ENCODE results near the gene AKT1S1. TPM values are rescaled to one million over a fixed set of nuclear protein-coding genes. Genes with fewer than 3 reads are reported as not detected.

Gene AKT1S1
- total RNA-seq, 2 experiments from 2014 or later, result 17.5 to 18.9 TPM

GRCh38 chr19:49887037-49887664 lies 10.0 kb upstream of the AKT1S1 start:
- ChIA-PET CTCF (no interaction called here), POLR2A (no interaction called here)
- no peak for DNase-seq
- no peak overlapping the region for H3K27ac Mint-ChIP-seq
- H3K4me3 Mint-ChIP-seq, result no peak overlapping the region
- H3K4me1 Mint-ChIP-seq, result peaks cover 15% of the 10 kb centered on the region
- peaks cover 25% of the 10 kb centered on the region for H3K36me3 Mint-ChIP-seq (ENCODE audit: low read depth)
- H3K27me3 Mint-ChIP-seq, result no peaks in the 10 kb centered on the region
- no peaks in the 10 kb centered on the region for H3K9me3 Mint-ChIP-seq

GRCh38 chr19:49884760-49885159 lies 7.6 kb upstream of the AKT1S1 start:
- Mint-ChIP-seq H3K36me3 (ENCODE audit: low read depth) (peaks cover 35% of the 10 kb centered on the region), H3K27me3 (no peaks in the 10 kb centered on the region), H3K9me3 (no peaks in the 10 kb centered on the region), H3K27ac (no peak overlapping the region), H3K4me3 (no peak overlapping the region), H3K4me1 (peaks cover 4% of the 10 kb centered on the region)
- ChIA-PET CTCF (no interaction called here), POLR2A (no interaction called here)
- no peak for DNase-seq

- ChIA-PET POLR2A (no interaction called here), CTCF (no interaction called here)
- Mint-ChIP-seq H3K4me1 (peaks cover 8% of the 10 kb centered on the region), H3K27ac (no peak overlapping the region), H3K4me3 (no peak overlapping the region), H3K36me3 (ENCODE audit: low read depth) (peaks cover 39% of the 10 kb centered on the region), H3K9me3 (no peaks in the 10 kb centered on the region), H3K27me3 (no peaks in the 10 kb centered on the region)
- DNase-seq, result no peak
Observed at GRCh38 chr19:49884109-49884508, 7.0 kb upstream of the AKT1S1 start.

- DNase-seq, result no peak
- no peaks in the 10 kb centered on the region for H3K9me3 Mint-ChIP-seq
- no peak overlapping the region for H3K4me3 Mint-ChIP-seq
- no peak overlapping the region for H3K27ac Mint-ChIP-seq
- H3K4me1 Mint-ChIP-seq, result peaks cover 15% of the 10 kb centered on the region
- peaks cover 42% of the 10 kb centered on the region for H3K36me3 Mint-ChIP-seq (ENCODE audit: low read depth)
- no peaks in the 10 kb centered on the region for H3K27me3 Mint-ChIP-seq
- ChIA-PET POLR2A (no interaction called here), CTCF (interaction anchor here (1.0 to 1.2 kb wide), 2 partner anchors 12 to 22 kb away, joined by 3 to 6 read pairs; no protein-coding TSS in a partner anchor)
Observed at GRCh38 chr19:49883094-49883493, 5.9 kb upstream of the AKT1S1 start.

GRCh38 chr19:49882643-49883042 lies 5.5 kb upstream of the AKT1S1 start:
- peaks cover 19% of the 10 kb centered on the region for H3K4me1 Mint-ChIP-seq
- ChIA-PET CTCF (interaction anchor here (1.0 to 1.2 kb wide), 2 partner anchors 12 to 23 kb away, joined by 3 to 6 read pairs; no protein-coding TSS in a partner anchor), POLR2A (no interaction called here)
- H3K9me3 Mint-ChIP-seq, result no peaks in the 10 kb centered on the region
- H3K27me3 Mint-ChIP-seq, result no peaks in the 10 kb centered on the region
- no peak overlapping the region for H3K27ac Mint-ChIP-seq
- no peak for DNase-seq
- peaks cover 42% of the 10 kb centered on the region for H3K36me3 Mint-ChIP-seq (ENCODE audit: low read depth)
- H3K4me3 Mint-ChIP-seq, result no peak overlapping the region

GRCh38 chr19:49881672-49882394 lies 4.7 kb upstream of the AKT1S1 start:
- CTCF ChIA-PET, result interaction anchor here (0.6 to 1.4 kb wide), 4 partner anchors 13 to 700 kb away, joined by 3 to 6 read pairs (median 4); no protein-coding TSS in a partner anchor
- H3K4me3 Mint-ChIP-seq, result no peak overlapping the region
- H3K36me3 Mint-ChIP-seq (ENCODE audit: low read depth), result peaks cover 42% of the 10 kb centered on the region
- POLR2A ChIA-PET, result no interaction called here
- peaks cover 19% of the 10 kb centered on the region for H3K4me1 Mint-ChIP-seq
- no peak overlapping the region for H3K27ac Mint-ChIP-seq
- H3K27me3 Mint-ChIP-seq, result no peaks in the 10 kb centered on the region
- no peaks in the 10 kb centered on the region for H3K9me3 Mint-ChIP-seq
- DNase-seq, result no peak

- no peaks in the 10 kb centered on the region for H3K27me3 Mint-ChIP-seq
- ChIA-PET POLR2A (no interaction called here), CTCF (interaction anchor here (1.4 kb wide), 1 partner anchor 13 kb away, joined by 4 read pairs; no protein-coding TSS in a partner anchor)
- H3K4me1 Mint-ChIP-seq, result peaks cover 19% of the 10 kb centered on the region
- peaks cover 42% of the 10 kb centered on the region for H3K36me3 Mint-ChIP-seq (ENCODE audit: low read depth)
- no peak overlapping the region for H3K4me3 Mint-ChIP-seq
- peak overlapping the region; percentile 13 for H3K27ac Mint-ChIP-seq
- no peaks in the 10 kb centered on the region for H3K9me3 Mint-ChIP-seq
- no peak for DNase-seq
Observed at GRCh38 chr19:49881186-49881585, 4.0 kb upstream of the AKT1S1 start.

GRCh38 chr19:49880162-49880869 lies 3.2 kb upstream of the AKT1S1 start:
- POLR2A ChIA-PET, result no interaction called here
- CTCF ChIA-PET, result interaction anchor here (1.4 kb wide), 1 partner anchor 14 kb away, joined by 4 read pairs; no protein-coding TSS in a partner anchor
- DNase-seq, result no peak
- H3K36me3 Mint-ChIP-seq (ENCODE audit: low read depth), result peaks cover 40% of the 10 kb centered on the region
- peaks cover 23% of the 10 kb centered on the region for H3K4me1 Mint-ChIP-seq
- H3K27ac Mint-ChIP-seq, result peak overlapping the region; percentile 41
- no peaks in the 10 kb centered on the region for H3K27me3 Mint-ChIP-seq
- H3K4me3 Mint-ChIP-seq, result no peak overlapping the region
- no peaks in the 10 kb centered on the region for H3K9me3 Mint-ChIP-seq

- ChIA-PET POLR2A (no interaction called here), CTCF (interaction anchor here (0.6 to 0.7 kb wide), 3 partner anchors 14 to 965 kb away, joined by 3 to 4 read pairs (median 4); no protein-coding TSS in a partner anchor)
- Mint-ChIP-seq H3K36me3 (ENCODE audit: low read depth) (peaks cover 34% of the 10 kb centered on the region), H3K4me1 (peaks cover 32% of the 10 kb centered on the region), H3K9me3 (no peaks in the 10 kb centered on the region), H3K27ac (peak overlapping the region; percentile 41), H3K27me3 (no peaks in the 10 kb centered on the region), H3K4me3 (no peak overlapping the region)
- peak; percentile 29 for DNase-seq
Observed at GRCh38 chr19:49879243-49879963, 2.2 kb upstream of the AKT1S1 start.

GRCh38 chr19:49878744-49879070 lies 1.6 kb upstream of the AKT1S1 start:
- no peaks in the 10 kb centered on the region for H3K27me3 Mint-ChIP-seq
- DNase-seq, result no peak
- H3K36me3 Mint-ChIP-seq (ENCODE audit: low read depth), result peaks cover 30% of the 10 kb centered on the region
- H3K4me1 Mint-ChIP-seq, result peaks cover 32% of the 10 kb centered on the region
- ChIA-PET CTCF (interaction anchor here (0.6 to 0.7 kb wide), 2 partner anchors 15 to 964 kb away, joined by 3 to 4 read pairs; no protein-coding TSS in a partner anchor), POLR2A (no interaction called here)
- H3K27ac Mint-ChIP-seq, result no peak overlapping the region
- H3K9me3 Mint-ChIP-seq, result no peaks in the 10 kb centered on the region
- H3K4me3 Mint-ChIP-seq, result no peak overlapping the region

GRCh38 chr19:49877879-49878743 lies 956 bp upstream of the AKT1S1 start:
- Mint-ChIP-seq H3K9me3 (no peaks in the 10 kb centered on the region), H3K4me1 (peaks cover 30% of the 10 kb centered on the region), H3K27me3 (no peaks in the 10 kb centered on the region), H3K27ac (no peak overlapping the region), H3K4me3 (no peak overlapping the region), H3K36me3 (ENCODE audit: low read depth) (peaks cover 24% of the 10 kb centered on the region)
- ChIA-PET CTCF (interaction anchor here (2.3 kb wide), 1 partner anchor 13 kb away, joined by 11 read pairs; no protein-coding TSS in a partner anchor), POLR2A (no interaction called here)
- DNase-seq, result peak; percentile 99
